HG03280 (cell line): ENCODE measurements around the gene NDST3.

Experiments used
- ATAC-seq: cut with Tn5 transposase; IDR thresholded peaks from one replicate; pipeline ENCODE4 v1.9.1; 2021; ENCODE audit warnings: mild to moderate bottlenecking, moderate library complexity; ENCODE audit not compliant: unreplicated experiment

The NDST3 gene

DNA sequence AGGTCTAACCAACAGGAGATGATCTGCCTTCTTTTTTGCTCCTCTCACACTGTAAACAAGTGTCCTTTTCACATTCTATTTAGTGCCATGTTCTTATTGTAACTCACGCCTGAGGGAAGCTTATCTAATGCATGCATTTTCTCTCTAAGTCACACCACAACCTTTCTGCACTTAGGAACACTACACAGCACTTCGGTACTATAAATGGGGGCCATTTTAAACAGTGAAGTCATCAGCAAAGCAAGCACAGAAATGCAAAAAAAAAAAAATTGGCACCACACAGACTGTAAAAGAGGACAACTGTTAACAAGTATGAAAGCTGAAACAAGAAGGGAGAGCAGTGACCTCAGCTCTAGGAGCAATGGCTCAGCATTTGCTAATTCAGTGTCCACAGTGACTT lies 273.4 kb downstream of the NDST3 start:
- ATAC-seq: no peak
